Measurements from ENCODE around the gene LASP1NB.
A peak's percentile ranks its signal among the peaks of the same experiment; 100 is the strongest.

LASP1NB gene

GRCh38 chr17:38890410-38890746, 35.0 kb upstream of the LASP1NB start:
- no peak for TF ChIP-seq POLR2A (IDR thresholded peaks at IDR 0.05; ENCODE audit: low read length)
- no peak for TF ChIP-seq GATA1 (IDR thresholded peaks at IDR 0.05; ENCODE audit: low read depth, low read length)
- no peak for DNase-seq

GRCh38 chr17:38891441-38891840, 34.0 kb upstream of the LASP1NB start:
- no peak for TF ChIP-seq POLR2A (IDR thresholded peaks at IDR 0.05; ENCODE audit: low read length)
- TF ChIP-seq GATA1 (IDR thresholded peaks at IDR 0.05; ENCODE audit: low read depth, low read length), result no peak
- no peak for DNase-seq

GRCh38 chr17:38892083-38892482, 33.3 kb upstream of the LASP1NB start:
- no peak for DNase-seq

GRCh38 chr17:38892620-38893019, 32.8 kb upstream of the LASP1NB start:
- no peak for TF ChIP-seq POLR2A (IDR thresholded peaks at IDR 0.05; ENCODE audit: low read length)
- no peak for TF ChIP-seq GATA1 (IDR thresholded peaks at IDR 0.05; ENCODE audit: low read depth, low read length)
- no peak for DNase-seq

More at GRCh38 chr17:38892083-38892482, 33.3 kb upstream of the LASP1NB start:
- TF ChIP-seq POLR2A (IDR thresholded peaks at IDR 0.05; ENCODE audit: low read length) (no peak), GATA1 (IDR thresholded peaks at IDR 0.05; ENCODE audit: low read depth, low read length) (no peak)

- TF ChIP-seq GATA1 (IDR thresholded peaks at IDR 0.05; ENCODE audit: low read depth, low read length), result no peak
- TF ChIP-seq POLR2A (IDR thresholded peaks at IDR 0.05; ENCODE audit: low read length), result no peak
- DNase-seq, result peak; percentile 19 to 35
These were observed 32.3 kb upstream of the LASP1NB start for GRCh38 chr17:38893113-38893512.

GRCh38 chr17:38893607-38894006, 31.8 kb upstream of the LASP1NB start:
- no peak for TF ChIP-seq POLR2A (IDR thresholded peaks at IDR 0.05; ENCODE audit: low read length)
- no peak for TF ChIP-seq GATA1 (IDR thresholded peaks at IDR 0.05; ENCODE audit: low read depth, low read length)
- DNase-seq, result no peak

- peak in 1 of 2 experiments; percentile 44 for DNase-seq
- no peak for TF ChIP-seq POLR2A (IDR thresholded peaks at IDR 0.05; ENCODE audit: low read length)
- no peak for TF ChIP-seq GATA1 (IDR thresholded peaks at IDR 0.05; ENCODE audit: low read depth, low read length)
These were observed 31.1 kb upstream of the LASP1NB start for GRCh38 chr17:38894276-38894675.

- no peak for DNase-seq
- no peak for TF ChIP-seq GATA1 (IDR thresholded peaks at IDR 0.05; ENCODE audit: low read depth, low read length)
These were observed 29.0 kb upstream of the LASP1NB start for GRCh38 chr17:38896346-38896954.

GRCh38 chr17:38897176-38897575, 28.2 kb upstream of the LASP1NB start:
- DNase-seq, result no peak
- TF ChIP-seq POLR2A (IDR thresholded peaks at IDR 0.05; ENCODE audit: low read length) (no peak), GATA1 (IDR thresholded peaks at IDR 0.05; ENCODE audit: low read depth, low read length) (no peak)

GRCh38 chr17:38897671-38898290, 27.6 kb upstream of the LASP1NB start:
- TF ChIP-seq GATA1 (IDR thresholded peaks at IDR 0.05; ENCODE audit: low read depth, low read length), result no peak
- no peak for TF ChIP-seq POLR2A (IDR thresholded peaks at IDR 0.05; ENCODE audit: low read length)
- no peak for DNase-seq

- TF ChIP-seq GATA1 (IDR thresholded peaks at IDR 0.05; ENCODE audit: low read depth, low read length), result no peak
- TF ChIP-seq POLR2A (IDR thresholded peaks at IDR 0.05; ENCODE audit: low read length), result no peak
- DNase-seq, result no peak
These were observed 27.1 kb upstream of the LASP1NB start for GRCh38 chr17:38898291-38898679.

- TF ChIP-seq POLR2A (IDR thresholded peaks at IDR 0.05; ENCODE audit: low read length) (no peak), GATA1 (IDR thresholded peaks at IDR 0.05; ENCODE audit: low read depth, low read length) (no peak)
- DNase-seq, result no peak
These were observed 26.5 kb upstream of the LASP1NB start for GRCh38 chr17:38898812-38899348.

GRCh38 chr17:38899421-38899820, 26.0 kb upstream of the LASP1NB start:
- TF ChIP-seq POLR2A (IDR thresholded peaks at IDR 0.05; ENCODE audit: low read length) (no peak), GATA1 (IDR thresholded peaks at IDR 0.05; ENCODE audit: low read depth, low read length) (no peak)
- DNase-seq, result no peak

GRCh38 chr17:38900978-38901656, 24.3 kb upstream of the LASP1NB start:
- no peak for TF ChIP-seq POLR2A (IDR thresholded peaks at IDR 0.05; ENCODE audit: low read length)
- TF ChIP-seq GATA1 (IDR thresholded peaks at IDR 0.05; ENCODE audit: low read depth, low read length), result no peak

More at GRCh38 chr17:38900978-38901656, 24.3 kb upstream of the LASP1NB start:
- peak; percentile 9 to 17 for DNase-seq

All from erythroblast (primary cell).